Sigmoid colon (tissue), 4 donors: ENCODE results near the gene TMEM140.

Experiments used
- POLR2A ChIP-seq, 2 donors: fragments of 450-650 bp; IDR thresholded peaks; one replicate each; pipeline ENCODE4 v1.6.1; 2016; ENCODE audit warnings: antibody characterized with exemption in 2 of 2, mild to moderate bottlenecking in 2 of 2, moderate library complexity in 2 of 2
- POLR2AphosphoS5 ChIP-seq, 4 donors: sonication (generic); formaldehyde crosslinking; IDR thresholded peaks; one replicate each; pipeline ENCODE4 v1.6.1; 2017; ENCODE audit warnings: antibody characterized with exemption in 4 of 4
- TF ChIP-seq, protein P1 (sequence below), 4 experiments: fragments of 450-650 bp in 3 of 4; fragments of 200-600 bp in 1 of 4; IDR thresholded peaks; one replicate each; pipeline ENCODE4 v1.5.1; 2016 to 2019; ENCODE audit warnings: antibody characterized with exemption in 4 of 4, mild to moderate bottlenecking in 3 of 4, moderate library complexity in 2 of 4

DNA sequence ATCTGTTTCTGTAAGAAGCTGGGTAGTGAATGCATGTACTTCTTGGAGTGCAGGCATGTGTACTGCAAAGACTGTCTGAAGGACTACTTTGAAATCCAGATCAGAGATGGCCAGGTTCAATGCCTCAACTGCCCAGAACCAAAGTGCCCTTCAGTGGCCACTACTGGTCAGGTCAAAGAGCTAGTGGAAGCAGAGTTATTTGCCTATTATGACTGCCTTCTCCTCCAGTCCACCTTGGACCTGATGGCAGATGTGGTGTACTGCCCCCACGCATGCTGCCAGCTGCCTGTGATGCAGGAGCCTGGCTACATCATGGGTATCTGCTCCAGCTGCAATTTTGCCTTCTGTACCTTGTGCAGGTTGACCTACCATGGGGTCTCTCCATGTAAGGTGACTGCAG lies 18.9 kb upstream of the TMEM140 start:
- no peak for TF ChIP-seq POLR2AphosphoS5 (IDR thresholded peaks at IDR 0.05)
- TF ChIP-seq, protein P1, sequence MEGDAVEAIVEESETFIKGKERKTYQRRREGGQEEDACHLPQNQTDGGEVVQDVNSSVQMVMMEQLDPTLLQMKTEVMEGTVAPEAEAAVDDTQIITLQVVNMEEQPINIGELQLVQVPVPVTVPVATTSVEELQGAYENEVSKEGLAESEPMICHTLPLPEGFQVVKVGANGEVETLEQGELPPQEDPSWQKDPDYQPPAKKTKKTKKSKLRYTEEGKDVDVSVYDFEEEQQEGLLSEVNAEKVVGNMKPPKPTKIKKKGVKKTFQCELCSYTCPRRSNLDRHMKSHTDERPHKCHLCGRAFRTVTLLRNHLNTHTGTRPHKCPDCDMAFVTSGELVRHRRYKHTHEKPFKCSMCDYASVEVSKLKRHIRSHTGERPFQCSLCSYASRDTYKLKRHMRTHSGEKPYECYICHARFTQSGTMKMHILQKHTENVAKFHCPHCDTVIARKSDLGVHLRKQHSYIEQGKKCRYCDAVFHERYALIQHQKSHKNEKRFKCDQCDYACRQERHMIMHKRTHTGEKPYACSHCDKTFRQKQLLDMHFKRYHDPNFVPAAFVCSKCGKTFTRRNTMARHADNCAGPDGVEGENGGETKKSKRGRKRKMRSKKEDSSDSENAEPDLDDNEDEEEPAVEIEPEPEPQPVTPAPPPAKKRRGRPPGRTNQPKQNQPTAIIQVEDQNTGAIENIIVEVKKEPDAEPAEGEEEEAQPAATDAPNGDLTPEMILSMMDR (IDR thresholded peaks at IDR 0.05): no peak
- TF ChIP-seq POLR2A (IDR thresholded peaks at IDR 0.05): no peak
